IMR-90 (cell line): ENCODE data around the gene CEP104. TPM values are rescaled to one million over a fixed set of nuclear protein-coding genes. Genes with fewer than 3 reads are reported as not detected.

Source experiments
- ATAC-seq: fragments of 200-7000 bp; cut with Tn5 transposase; 2 replicates; pipeline ENCODE4 v1.9.1; 2020; ENCODE audit warnings: low read depth, mild to moderate bottlenecking, moderate library complexity
- BruUV-seq: library from RNA; stranded (reverse); fragments of 400-500 nt; replicated peaks from 2 replicates; lab custom pipeline; 2021; lab: Mats Ljungman, UMichigan
- CTCF ChIA-PET: fragments of 300-600 bp; formaldehyde crosslinking; extraction: SDS; loops from one replicate; lab custom pipeline; 2021; ENCODE audit warnings: antibody characterized with exemption; lab: Yijun Ruan, JAX
- POLR2A ChIA-PET: fragments of 300-600 bp; sonication (Branson Sonifier 250); formaldehyde crosslinking; loops from one replicate; lab custom pipeline; 2022; ENCODE audit warnings: antibody characterized with exemption; ENCODE audit not compliant: unreplicated experiment; lab: Charles Lee
- DNase-seq: peaks from one replicate; pipeline ENCODE4 v3.0.0; 2013
- H2AFZ ChIP-seq: replicated peaks from 2 replicates; pipeline ENCODE3; 2013; ENCODE audit warnings: low read length, mild to moderate bottlenecking; ENCODE audit not compliant: poor library complexity
- H2AK5ac ChIP-seq: 2 replicates; pipeline ENCODE4 v1.6.1; 2013; ENCODE audit warnings: low read depth, low read length, inconsistent platforms
- H2AK9ac ChIP-seq: replicated peaks from 2 replicates; pipeline ENCODE3; 2013; ENCODE audit warnings: mild to moderate bottlenecking, low read depth, low read length, moderate library complexity; ENCODE audit not compliant: poor library complexity
- H2BK120ac ChIP-seq: 2 replicates; pipeline ENCODE4 v1.6.1; 2013; ENCODE audit warnings: low read depth, low read length, inconsistent platforms
- H2BK15ac ChIP-seq: 3 replicates; pipeline ENCODE4 v1.6.1; 2013; ENCODE audit warnings: low read depth, low read length, inconsistent platforms
- H2BK20ac ChIP-seq: 2 replicates; pipeline ENCODE4 v1.6.1; 2013; ENCODE audit warnings: low read depth, mild to moderate bottlenecking, inconsistent platforms, low read length, moderate library complexity
- H2BK5ac ChIP-seq: 2 replicates; pipeline ENCODE4 v1.6.1; 2013; ENCODE audit warnings: mild to moderate bottlenecking, low read depth, low read length, inconsistent platforms; ENCODE audit not compliant: poor library complexity, severe bottlenecking
- H3K14ac ChIP-seq: replicated peaks from 2 replicates; pipeline ENCODE4 v1.6.1; 2013; ENCODE audit warnings: low read depth, low read length, inconsistent platforms
- H3K18ac ChIP-seq: 2 replicates; pipeline ENCODE4 v1.6.1; 2013; ENCODE audit warnings: low read depth, low read length, control low read depth
- H3K23ac ChIP-seq: 2 replicates; pipeline ENCODE4 v1.6.1; 2013; ENCODE audit warnings: low read depth, low read length, inconsistent platforms
- H3K27ac ChIP-seq: 2 replicates; pipeline ENCODE4 v1.5.1; 2013; ENCODE audit warnings: mild to moderate bottlenecking, control low read depth, low read length; ENCODE audit not compliant: insufficient read depth
- H3K27me3 ChIP-seq: 2 replicates; pipeline ENCODE4 v1.6.1; 2013; ENCODE audit warnings: low read length; ENCODE audit not compliant: control insufficient read depth, insufficient read depth
- H3K36me3 ChIP-seq: 2 replicates; pipeline ENCODE4 v1.6.1; 2013; ENCODE audit warnings: low read length, mixed read lengths; ENCODE audit not compliant: control insufficient read depth, insufficient read depth
- H3K4ac ChIP-seq: 2 replicates; pipeline ENCODE4 v1.6.1; 2013; ENCODE audit warnings: low read depth, low read length, inconsistent platforms
- H3K4me1 ChIP-seq: 2 replicates; pipeline ENCODE4 v1.6.1; 2013; ENCODE audit warnings: low read length, mixed read lengths; ENCODE audit not compliant: control insufficient read depth, insufficient read depth
- H3K4me2 ChIP-seq: 2 replicates; pipeline ENCODE4 v1.6.1; 2013; ENCODE audit warnings: low read depth, mild to moderate bottlenecking, control low read depth, low read length, moderate library complexity
- H3K4me3 ChIP-seq: 2 replicates; pipeline ENCODE4 v1.5.1; 2013; ENCODE audit warnings: low read depth, mild to moderate bottlenecking, control low read depth, low read length, moderate library complexity; ENCODE audit not compliant: insufficient read depth
- H3K56ac ChIP-seq: 2 replicates; pipeline ENCODE4 v1.6.1; 2013; ENCODE audit warnings: low read length, inconsistent platforms; ENCODE audit not compliant: insufficient read depth; ENCODE audit errors: extremely low read depth
- H3K79me1 ChIP-seq, 2 experiments: 2 replicates each; pipeline ENCODE4 v1.6.1; 2013; ENCODE audit warnings: low read length in 2 of 2, inconsistent platforms in 1 of 2, low read depth in 1 of 2
- H3K9ac ChIP-seq: 2 replicates; pipeline ENCODE4 v1.6.1; 2013; ENCODE audit warnings: low read depth, low read length, control low read depth
- H3K9me1 ChIP-seq: 2 replicates; pipeline ENCODE4 v1.6.1; 2013; ENCODE audit warnings: low read length, inconsistent platforms; ENCODE audit not compliant: insufficient read depth
- H3K9me3 ChIP-seq: 2 replicates; pipeline ENCODE4 v1.6.1; 2013; ENCODE audit warnings: low read length; ENCODE audit not compliant: control insufficient read depth, insufficient read depth
- H4K20me1 ChIP-seq: 2 replicates; pipeline ENCODE4 v1.6.1; 2013; ENCODE audit warnings: low read length, inconsistent platforms; ENCODE audit not compliant: insufficient read depth
- H4K5ac ChIP-seq: 2 replicates; pipeline ENCODE4 v1.6.1; 2013; ENCODE audit warnings: mild to moderate bottlenecking, low read depth, low read length, control low read depth
- H4K8ac ChIP-seq, 2 experiments: 2 replicates each; pipeline ENCODE4 v1.6.1; 2013; ENCODE audit warnings: low read depth in 2 of 2, low read length in 2 of 2, control low read depth in 1 of 2, inconsistent platforms in 1 of 2
- H4K91ac ChIP-seq: 2 replicates; pipeline ENCODE4 v1.6.1; 2013; ENCODE audit warnings: low read depth, low read length, inconsistent platforms; ENCODE audit not compliant: insufficient read depth
- BHLHE40 ChIP-seq: fragments of 150-350 bp; IDR thresholded peaks from 2 replicates; pipeline ENCODE4 v1.6.1; 2016; ENCODE audit warnings: mild to moderate bottlenecking, low read depth, low read length
- CEBPB ChIP-seq: IDR thresholded peaks from 2 replicates; pipeline ENCODE4 v1.6.1; 2012; ENCODE audit warnings: low read depth, low read length, improper control_type of control experiment
- CHD1 ChIP-seq: IDR thresholded peaks from 2 replicates; pipeline ENCODE4 v1.6.1; 2012; ENCODE audit warnings: low read depth, low read length, improper control_type of control experiment
- FOS ChIP-seq: fragments of 150-350 bp; IDR thresholded peaks from 2 replicates; pipeline ENCODE4 v1.6.1; 2016; ENCODE audit warnings: low read depth, low read length
- MAFK ChIP-seq: IDR thresholded peaks from 2 replicates; pipeline ENCODE4 v1.6.1; 2012; ENCODE audit warnings: low read depth, low read length, improper control_type of control experiment
- MAZ ChIP-seq: IDR thresholded peaks from 2 replicates; pipeline ENCODE4 v1.6.1; 2012; ENCODE audit warnings: low read depth, mild to moderate bottlenecking, low read length, improper control_type of control experiment, moderate library complexity, borderline replicate concordance
- MXI1 ChIP-seq: IDR thresholded peaks from 2 replicates; pipeline ENCODE4 v1.6.1; 2012; ENCODE audit warnings: low read depth, mild to moderate bottlenecking, low read length, moderate library complexity, borderline replicate concordance
- NFE2L2 ChIP-seq: fragments of 150-350 bp; IDR thresholded peaks from 2 replicates; pipeline ENCODE4 v1.6.1; 2016; ENCODE audit warnings: low read depth, mild to moderate bottlenecking, low read length
- RAD21 ChIP-seq: IDR thresholded peaks from 2 replicates; pipeline ENCODE4 v1.6.1; 2012; ENCODE audit warnings: low read length, improper control_type of control experiment
- RCOR1 ChIP-seq: IDR thresholded peaks from 2 replicates; pipeline ENCODE4 v1.6.1; 2012; ENCODE audit warnings: mild to moderate bottlenecking, low read length, improper control_type of control experiment; ENCODE audit not compliant: insufficient replicate concordance
- RFX5 ChIP-seq: IDR thresholded peaks from 2 replicates; pipeline ENCODE4 v1.8.0; 2012; ENCODE audit warnings: low read depth, mild to moderate bottlenecking, low read length, moderate library complexity
- SMC3 ChIP-seq: fragments of 150-350 bp; IDR thresholded peaks from 2 replicates; pipeline ENCODE4 v1.6.1; 2016; ENCODE audit warnings: low read depth, mild to moderate bottlenecking, antibody characterized with exemption, low read length, moderate library complexity
- USF2 ChIP-seq: fragments of 150-350 bp; IDR thresholded peaks from 2 replicates; pipeline ENCODE4 v1.6.1; 2017; ENCODE audit warnings: mild to moderate bottlenecking, antibody characterized with exemption, low read length, low read depth
- WGBS, 2 experiments: methylation state at CpG; one replicate each; pipeline versions ENCODE4 v1.1.5 to v1.1.7; 2013; ENCODE audit warnings: missing lambda C conversion rate in 2 of 2; ENCODE audit not compliant: insufficient read length in 1 of 2; ENCODE audit errors: extremely low coverage in 2 of 2; 5-methylcytosine and 5-hydroxymethylcytosine counted together
- dilution Hi-C: fragments of 300-500 bp; cut with HindIII; formaldehyde crosslinking; loops from one replicate; pipeline ENCODE4 v1.14.3; 2018; ENCODE audit warnings: low sequenced_read_pairs; ENCODE audit not compliant: unreplicated experiment
- in situ Hi-C: fragments of 300-500 bp; cut with MboI; formaldehyde crosslinking; loops from 3 replicates; pipeline ENCODE4 v1.14.3; 2019; ENCODE audit warnings: low sequenced_read_pairs, inconsistent platforms, mixed read lengths
- intact Hi-C: fragments of 100-400 bp; cut with micrococcal nuclease; formaldehyde crosslinking; loops from 2 replicates; pipeline ENCODE4 v1.10.0; 2022
- polyA plus RNA-seq, 3 experiments: library from polyadenylated mRNA; depleted of rRNA; stranded (reverse); fragments of >200 nt; gene quantifications; 2 replicates each; pipeline ENCODE4 v1.2.3, GENCODE V29; 2012; ENCODE audit warnings: low replicate concordance in 1 of 3
- total RNA-seq: library from RNA; depleted of rRNA; stranded (reverse); fragments of >200 nt; gene quantifications from 2 replicates; pipeline ENCODE4 v1.2.3, GENCODE V29; 2012
- TF ChIP-seq, protein P1 (sequence below): conservative IDR thresholded peaks from 2 replicates; pipeline ENCODE4 v1.5.1; 2012; ENCODE audit warnings: mild to moderate bottlenecking, low read depth, low read length, improper control_type of control experiment
- TF ChIP-seq, protein P2 (sequence below): fragments of 150-350 bp; IDR thresholded peaks from 2 replicates; pipeline ENCODE4 v1.6.1; 2016; ENCODE audit warnings: low read depth, mild to moderate bottlenecking, low read length, moderate library complexity, borderline replicate concordance

The CEP104 gene
- total and polyA plus RNA-seq, 2 of the 4 experiments (the other 2 are of a cell fraction), result 14.3 to 17.5 TPM

DNA sequence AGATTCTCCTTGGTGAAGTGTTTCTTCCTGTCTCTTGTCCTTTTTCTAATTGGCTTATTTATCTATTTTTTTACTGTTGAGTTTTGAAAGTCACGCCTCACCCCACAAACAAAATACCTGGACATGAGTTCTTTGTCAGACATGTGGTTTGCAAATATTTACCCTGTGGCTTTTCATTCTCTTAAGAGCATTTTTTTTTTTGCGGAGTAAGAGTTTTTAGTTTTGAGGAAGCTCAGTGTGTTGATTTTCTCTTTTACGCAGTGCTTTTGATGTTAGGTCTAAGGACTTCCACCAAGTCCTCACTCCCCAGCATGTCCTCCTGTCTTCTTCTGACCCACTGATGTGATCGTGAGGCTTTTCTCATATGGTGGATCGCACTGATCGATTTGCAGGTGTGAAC, 7.9 kb upstream of the CEP104 start:
- Histone ChIP-seq H3K4ac (no peak overlapping the region), H2BK5ac (no peak overlapping the region), H2AK9ac (no peak overlapping the region), H3K23ac (no peak overlapping the region), H4K8ac (no peak overlapping the region), H2AFZ (no peak overlapping the region), H3K4me2 (no peak overlapping the region), H4K20me1 (no peaks in the 10 kb centered on the region; the same call in 1 of the 2 replicates), H2BK120ac (no peak overlapping the region), H2AK5ac (no peak overlapping the region), H4K91ac (no peak overlapping the region), H3K56ac (no peak overlapping the region), H3K18ac (no peak overlapping the region), H3K27ac (no peak overlapping the region), H2BK15ac (no peak overlapping the region), H4K5ac (no peak overlapping the region), H3K36me3 (peaks cover 13% of the 10 kb centered on the region), H3K9me1 (peaks cover 5% of the 10 kb centered on the region), H3K9ac (no peak overlapping the region), H3K4me3 (no peak overlapping the region), H3K27me3 (no peaks in the 10 kb centered on the region), H3K79me1 (peaks cover 0 to 2% of the 10 kb centered on the region in 2 experiments; a peak in 3 of 4 replicates), H2BK20ac (no peak overlapping the region), H3K4me1 (no peaks in the 10 kb centered on the region), H3K14ac (no peak overlapping the region), H3K9me3 (no peaks in the 10 kb centered on the region)
- ATAC-seq (no peak), DNase-seq (no peak)
- TF ChIP-seq, protein P1, sequence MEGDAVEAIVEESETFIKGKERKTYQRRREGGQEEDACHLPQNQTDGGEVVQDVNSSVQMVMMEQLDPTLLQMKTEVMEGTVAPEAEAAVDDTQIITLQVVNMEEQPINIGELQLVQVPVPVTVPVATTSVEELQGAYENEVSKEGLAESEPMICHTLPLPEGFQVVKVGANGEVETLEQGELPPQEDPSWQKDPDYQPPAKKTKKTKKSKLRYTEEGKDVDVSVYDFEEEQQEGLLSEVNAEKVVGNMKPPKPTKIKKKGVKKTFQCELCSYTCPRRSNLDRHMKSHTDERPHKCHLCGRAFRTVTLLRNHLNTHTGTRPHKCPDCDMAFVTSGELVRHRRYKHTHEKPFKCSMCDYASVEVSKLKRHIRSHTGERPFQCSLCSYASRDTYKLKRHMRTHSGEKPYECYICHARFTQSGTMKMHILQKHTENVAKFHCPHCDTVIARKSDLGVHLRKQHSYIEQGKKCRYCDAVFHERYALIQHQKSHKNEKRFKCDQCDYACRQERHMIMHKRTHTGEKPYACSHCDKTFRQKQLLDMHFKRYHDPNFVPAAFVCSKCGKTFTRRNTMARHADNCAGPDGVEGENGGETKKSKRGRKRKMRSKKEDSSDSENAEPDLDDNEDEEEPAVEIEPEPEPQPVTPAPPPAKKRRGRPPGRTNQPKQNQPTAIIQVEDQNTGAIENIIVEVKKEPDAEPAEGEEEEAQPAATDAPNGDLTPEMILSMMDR, result no peak
- TF ChIP-seq, protein P2, sequence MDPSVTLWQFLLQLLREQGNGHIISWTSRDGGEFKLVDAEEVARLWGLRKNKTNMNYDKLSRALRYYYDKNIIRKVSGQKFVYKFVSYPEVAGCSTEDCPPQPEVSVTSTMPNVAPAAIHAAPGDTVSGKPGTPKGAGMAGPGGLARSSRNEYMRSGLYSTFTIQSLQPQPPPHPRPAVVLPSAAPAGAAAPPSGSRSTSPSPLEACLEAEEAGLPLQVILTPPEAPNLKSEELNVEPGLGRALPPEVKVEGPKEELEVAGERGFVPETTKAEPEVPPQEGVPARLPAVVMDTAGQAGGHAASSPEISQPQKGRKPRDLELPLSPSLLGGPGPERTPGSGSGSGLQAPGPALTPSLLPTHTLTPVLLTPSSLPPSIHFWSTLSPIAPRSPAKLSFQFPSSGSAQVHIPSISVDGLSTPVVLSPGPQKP, result no peak
- TF ChIP-seq RCOR1, result no peak
- TF ChIP-seq RFX5, result no peak
- no peak for TF ChIP-seq BHLHE40
- TF ChIP-seq MXI1, result no peak
- no peak for TF ChIP-seq MAZ
- no peak for TF ChIP-seq RAD21
- TF ChIP-seq FOS, result no peak
- no peak for TF ChIP-seq USF2
- no peak for TF ChIP-seq NFE2L2
- no peak for TF ChIP-seq CHD1
- no peak for TF ChIP-seq SMC3
- TF ChIP-seq CEBPB, result no peak
- TF ChIP-seq MAFK, result no peak
- intact Hi-C loops, result no loop called here
- dilution Hi-C loops, result no loop called here
- BruUV-seq, result no TSS peak
- in situ Hi-C loops, result no loop called here
- ChIA-PET CTCF (no interaction called here), POLR2A (no interaction called here)
- no CpG with 5 or more reads among the region's 6 CpGs for WGBS, 2 experiments
